Tibial artery (tissue), 4 donors: Measurements from ENCODE around the gene DYNC2I2.
"Not testable (repeated sequence)": the region's sequence is repeated elsewhere in the genome, so short reads cannot be mapped to it uniquely, and the experiment has no call there.

Source experiments
- DNase-seq, 2 donors: peaks; one replicate each; pipeline ENCODE4 v3.0.0-alpha.2; 2019
- H3K27ac ChIP-seq, 2 donors: fragments of 200-600 bp; sonication (generic) in 1 of 2; 1 replicate in 1 of 2; 2 replicates in 1 of 2; pipeline ENCODE4 v1.5.1; 2018 to 2019; ENCODE audit warnings: mild to moderate bottlenecking in 1 of 2
- H3K27me3 ChIP-seq, 2 donors: fragments of 200-600 bp; sonication (generic) in 1 of 2; one replicate each; pipeline versions ENCODE4 v1.5.1 to v1.6.0; 2016 to 2019
- H3K36me3 ChIP-seq, 3 donors: fragments of 200-600 bp; sonication (generic) in 2 of 3; one replicate each; pipeline ENCODE4 v1.5.1; 2016 to 2019; ENCODE audit warnings: mild to moderate bottlenecking in 2 of 3
- H3K4me1 ChIP-seq, 4 donors: fragments of 200-600 bp; sonication (generic) in 2 of 4; 1 replicate in 3 of 4; 2 replicates in 1 of 4; pipeline ENCODE4 v1.5.1; 2016 to 2019
- H3K4me3 ChIP-seq, 2 donors: fragments of 200-600 bp; sonication (generic) in 1 of 2; 1 replicate in 1 of 2; 2 replicates in 1 of 2; pipeline ENCODE4 v1.5.1; 2018 to 2019; ENCODE audit warnings: mild to moderate bottlenecking in 2 of 2
- H3K9me3 ChIP-seq, 3 donors: fragments of 200-600 bp; sonication (generic) in 1 of 3; one replicate each; pipeline ENCODE4 v1.5.1; 2016 to 2019
- CTCF ChIP-seq, 2 experiments: fragments of 200-600 bp in 1 of 2; fragments of 450-650 bp in 1 of 2; IDR thresholded peaks; one replicate each; pipeline ENCODE4 v1.5.1; 2017 to 2019; ENCODE audit warnings: antibody characterized with exemption in 2 of 2, mild to moderate bottlenecking in 1 of 2, moderate library complexity in 1 of 2
- intact Hi-C: fragments of 100-400 bp; cut with DNase I; formaldehyde crosslinking; loops from one replicate; pipeline ENCODE4 v1.15.0; 2023; ENCODE audit warnings: low total_unique reads

The DYNC2I2 gene

DNA sequence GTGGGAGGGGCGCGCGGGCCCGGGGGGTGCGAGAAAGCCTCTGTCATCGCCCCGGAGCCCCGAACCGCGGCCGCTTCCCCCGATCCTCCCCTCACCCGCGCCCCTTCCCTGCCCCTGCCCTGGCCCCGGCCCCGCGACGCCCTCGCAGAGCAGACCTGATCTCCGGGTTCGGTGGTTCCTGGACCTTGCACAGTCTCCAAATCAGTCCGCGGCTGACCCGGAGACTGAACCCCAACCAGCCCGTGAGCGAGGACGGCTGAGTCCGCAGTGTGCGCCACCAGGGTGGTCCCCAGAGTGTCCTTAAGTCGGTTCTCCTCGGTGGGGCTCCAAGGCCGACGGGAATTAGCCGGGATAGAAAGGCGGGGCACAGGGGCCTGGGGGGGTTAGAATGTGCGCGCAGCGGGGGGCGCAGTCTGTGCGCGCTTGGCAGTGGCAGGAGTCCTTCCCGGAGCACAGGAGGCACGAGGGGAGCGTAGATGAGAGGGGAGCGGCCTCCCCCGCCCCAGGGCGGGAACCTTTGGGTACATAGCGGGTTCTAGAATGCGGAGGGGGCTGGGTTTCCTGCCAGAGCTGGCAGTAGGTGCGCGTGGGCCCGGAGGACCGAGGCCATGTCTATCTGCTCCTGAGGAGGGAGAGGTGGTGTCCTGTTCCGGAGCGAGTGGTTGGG, 46.4 kb upstream of the DYNC2I2 start:
- DNase-seq, result peak in 1 of 2 donors; percentile 73
- no peaks in the 10 kb centered on the region for H3K9me3 ChIP-seq
- intact Hi-C loops, result no loop called here
- peak overlapping the region; percentile 70 to 80 for H3K27ac ChIP-seq
- peak overlapping the region; percentile 72 for H3K4me3 ChIP-seq
- no peaks in the 10 kb centered on the region for H3K27me3 ChIP-seq
- no peaks in the 10 kb centered on the region for H3K36me3 ChIP-seq
- TF ChIP-seq CTCF (IDR thresholded peaks at IDR 0.05), result no peak
- H3K4me1 ChIP-seq, result peaks cover 0 to 15% (median 8%) of the 10 kb centered on the region in 4 donors

GRCh38 chr9:128702445-128702948, 45.9 kb upstream of the DYNC2I2 start, which contains the start of gene PKN3:
Gene PKN3 (plus strand): TSS chr9:128702503. CDS start chr9:128702916, 413 bp downstream.
- H3K4me3 ChIP-seq, result peak within 1 kb of the TSS; percentile 72
- peak; percentile 80 to 90 for DNase-seq
- peaks cover 0 to 21% (median 10%) of the 10 kb centered on the region in 4 donors for H3K4me1 ChIP-seq
- intact Hi-C loops, result no loop called here
- TF ChIP-seq CTCF (IDR thresholded peaks at IDR 0.05), result peak; percentile 84 to 86
- no peaks in the 10 kb centered on the region for H3K36me3 ChIP-seq
- H3K27me3 ChIP-seq, result no peaks in the 10 kb centered on the region
- peak within 1 kb of the TSS; percentile 70 to 80 for H3K27ac ChIP-seq
- no peaks in the 10 kb centered on the region for H3K9me3 ChIP-seq

GRCh38 chr9:128701227-128701854, 44.7 kb upstream of the DYNC2I2 start:
- H3K36me3 ChIP-seq, result peaks cover 0 to 6% (median 6%) of the 10 kb centered on the region in 3 donors
- H3K27me3 ChIP-seq, result no peaks in the 10 kb centered on the region
- no peak overlapping the region for H3K4me3 ChIP-seq
- no peak overlapping the region for H3K27ac ChIP-seq
- H3K4me1 ChIP-seq, result peaks cover 0 to 23% (median 11%) of the 10 kb centered on the region in 4 donors
- intact Hi-C loops, result no loop called here
- DNase-seq, result peak in 1 of 2 donors; percentile 42
- no peak for TF ChIP-seq CTCF (IDR thresholded peaks at IDR 0.05)
- H3K9me3 ChIP-seq, result no peaks in the 10 kb centered on the region

GRCh38 chr9:128699096-128699795, 42.6 kb upstream of the DYNC2I2 start:
- peaks cover 10 to 24% (median 24%) of the 10 kb centered on the region in 3 donors for H3K36me3 ChIP-seq
- H3K27ac ChIP-seq, intact Hi-C loops, H3K27me3 ChIP-seq, H3K9me3 ChIP-seq, H3K4me3 ChIP-seq: not testable (repeated sequence)
- DNase-seq, result peak in 1 of 2 donors; percentile 20
- peaks cover 0 to 23% (median 11%) of the 10 kb centered on the region in 4 donors for H3K4me1 ChIP-seq

DNA sequence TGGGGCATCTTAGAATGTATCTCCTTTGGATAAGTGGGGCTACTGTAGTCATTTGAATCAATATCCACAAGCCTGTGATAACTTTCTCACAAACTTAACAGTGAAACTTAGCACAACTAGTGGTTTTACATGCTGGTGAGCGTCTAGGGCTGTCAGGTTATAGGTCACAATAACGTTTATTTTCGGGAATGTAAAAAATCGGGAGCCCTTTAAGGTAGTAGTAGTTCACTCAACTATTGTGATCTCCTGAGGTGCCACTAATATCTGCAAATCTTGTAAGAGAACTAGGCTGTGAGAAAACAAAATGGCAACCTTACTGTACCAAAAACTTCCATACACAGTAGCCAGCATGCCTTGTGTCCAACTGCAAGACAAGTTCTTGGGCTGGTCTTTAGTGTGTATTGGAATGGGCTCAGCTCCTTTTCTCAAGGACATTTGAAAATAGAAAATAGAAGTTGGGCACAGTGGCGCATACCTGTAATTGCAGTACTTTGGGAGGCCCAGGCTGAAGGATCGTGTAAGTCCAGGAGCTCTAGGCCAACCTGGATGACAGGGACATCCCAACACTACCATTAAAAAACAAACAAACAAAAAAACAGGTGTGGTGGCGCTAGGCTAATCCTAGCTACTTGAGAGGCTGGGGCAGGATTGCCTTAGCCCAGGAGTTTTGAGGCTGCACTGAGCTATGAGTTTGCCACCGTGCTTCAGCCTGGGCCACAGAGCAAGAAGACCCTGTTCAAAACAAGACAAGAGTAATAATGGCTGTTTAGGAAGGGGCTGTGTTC, 40.5 kb upstream of the DYNC2I2 start:
- no peak for TF ChIP-seq CTCF (IDR thresholded peaks at IDR 0.05)
- peak overlapping the region in 1 of 2 donors; percentile 57 for H3K27ac ChIP-seq
- intact Hi-C loops, result no loop called here
- DNase-seq, result no peak
- no peak overlapping the region for H3K4me3 ChIP-seq
- peaks cover 31 to 46% (median 45%) of the 10 kb centered on the region in 3 donors for H3K36me3 ChIP-seq
- no peaks in the 10 kb centered on the region for H3K9me3 ChIP-seq
- H3K27me3 ChIP-seq, result no peaks in the 10 kb centered on the region
- H3K4me1 ChIP-seq, result peaks cover 0 to 14% (median 4%) of the 10 kb centered on the region in 4 donors
